Measurements from ENCODE around the gene TSC2.

DNA sequence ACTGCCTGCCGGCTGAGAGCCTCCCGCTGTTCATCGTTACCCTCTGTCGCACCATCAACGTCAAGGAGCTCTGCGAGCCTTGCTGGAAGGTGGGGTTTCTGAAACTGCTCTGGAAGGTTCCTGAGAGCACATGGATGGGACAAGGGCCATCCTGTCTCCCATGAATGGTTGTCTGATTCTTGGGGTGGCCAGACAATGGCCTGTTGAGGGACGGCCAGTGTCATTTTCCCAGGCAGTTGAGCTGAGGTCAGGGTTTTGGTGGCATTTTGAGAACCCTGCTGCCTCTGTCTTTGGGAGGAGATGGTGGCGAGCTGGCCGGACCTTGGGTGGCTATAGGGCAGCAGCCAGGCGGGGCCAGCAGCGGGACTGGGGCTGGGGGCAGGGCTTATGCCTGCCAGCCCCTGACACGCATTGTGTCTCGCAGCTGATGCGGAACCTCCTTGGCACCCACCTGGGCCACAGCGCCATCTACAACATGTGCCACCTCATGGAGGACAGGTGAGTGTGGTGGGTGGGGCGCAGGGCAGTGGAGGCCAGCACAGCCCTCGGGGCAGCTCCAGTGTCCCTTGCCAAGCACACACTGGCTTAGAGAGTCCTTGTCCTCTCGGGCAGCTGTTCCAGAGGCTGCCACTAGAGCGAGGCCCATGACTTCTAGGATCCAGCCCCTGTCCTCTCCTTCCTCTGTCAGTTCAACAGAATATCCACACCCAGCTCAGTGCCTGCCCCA lies 9.1 kb downstream of the TSC2 start:
- TF ChIP-seq, protein P1, sequence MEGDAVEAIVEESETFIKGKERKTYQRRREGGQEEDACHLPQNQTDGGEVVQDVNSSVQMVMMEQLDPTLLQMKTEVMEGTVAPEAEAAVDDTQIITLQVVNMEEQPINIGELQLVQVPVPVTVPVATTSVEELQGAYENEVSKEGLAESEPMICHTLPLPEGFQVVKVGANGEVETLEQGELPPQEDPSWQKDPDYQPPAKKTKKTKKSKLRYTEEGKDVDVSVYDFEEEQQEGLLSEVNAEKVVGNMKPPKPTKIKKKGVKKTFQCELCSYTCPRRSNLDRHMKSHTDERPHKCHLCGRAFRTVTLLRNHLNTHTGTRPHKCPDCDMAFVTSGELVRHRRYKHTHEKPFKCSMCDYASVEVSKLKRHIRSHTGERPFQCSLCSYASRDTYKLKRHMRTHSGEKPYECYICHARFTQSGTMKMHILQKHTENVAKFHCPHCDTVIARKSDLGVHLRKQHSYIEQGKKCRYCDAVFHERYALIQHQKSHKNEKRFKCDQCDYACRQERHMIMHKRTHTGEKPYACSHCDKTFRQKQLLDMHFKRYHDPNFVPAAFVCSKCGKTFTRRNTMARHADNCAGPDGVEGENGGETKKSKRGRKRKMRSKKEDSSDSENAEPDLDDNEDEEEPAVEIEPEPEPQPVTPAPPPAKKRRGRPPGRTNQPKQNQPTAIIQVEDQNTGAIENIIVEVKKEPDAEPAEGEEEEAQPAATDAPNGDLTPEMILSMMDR (conservative IDR thresholded peaks at IDR 0.05; ENCODE audit: low read length), result 0 out of 2 replicates have a peak, but pooled peaks have one; percentile 8
- TF ChIP-seq EZH2phosphoT487 (IDR thresholded peaks at IDR 0.05; ENCODE audit: borderline replicate concordance, low read depth, low read length), result no peak
